ENCODE measurements around the gene MRPS16. TPM values are rescaled to one million over a fixed set of nuclear protein-coding genes. Genes with fewer than 3 reads are reported as not detected.

Gene MRPS16
- total and polyA plus RNA-seq, 9 of the 15 experiments (the other 6 are each of a cell fraction or from before 2014, with no cell fraction given), result 65.0 to 239 (median 146) TPM

GRCh38 chr10:73246646-73247508, 5.6 kb downstream of the MRPS16 start, which contains the start of gene DNAJC9 (continued):
- TF ChIP-seq NEUROD1 (IDR thresholded peaks at IDR 0.05; ENCODE audit: borderline replicate concordance, low read depth, low read length, partially characterized antibody) (peak; percentile 42), ZFP30 (CRISPR knock-in tag; IDR thresholded peaks at IDR 0.05; ENCODE audit: borderline replicate concordance) (no peak), ARID1B (IDR thresholded peaks at IDR 0.05) (peak; percentile 75), FOXM1 (IDR thresholded peaks at IDR 0.05; ENCODE audit: low read depth) (no peak), FOXM1 (CRISPR knock-in tag; IDR thresholded peaks at IDR 0.05; ENCODE audit: low read depth) (peak; percentile 72; the same call in 1 of the 2 replicates), NFIX (CRISPR knock-in tag; IDR thresholded peaks at IDR 0.05; ENCODE audit: low read depth) (no peak), SAFB2 (IDR thresholded peaks at IDR 0.05; ENCODE audit: borderline replicate concordance, low read depth, low read length, severe bottlenecking) (no peak), PTRF (tag; IDR thresholded peaks at IDR 0.05) (no peak), ZNF785 (CRISPR knock-in tag; IDR thresholded peaks at IDR 0.05) (no peak), HIVEP1 (CRISPR knock-in tag; IDR thresholded peaks at IDR 0.05) (0 out of 2 replicates have a peak, but pooled peaks have one; percentile 18), HES1 (IDR thresholded peaks at IDR 0.05; ENCODE audit: low read depth) (no peak), FOXA1 (IDR thresholded peaks at IDR 0.05; ENCODE audit: borderline replicate concordance) (no peak), GTF2B (IDR thresholded peaks at IDR 0.05; ENCODE audit: extremely low read depth, insufficient read length) (no peak), NFATC3 (IDR thresholded peaks at IDR 0.05) (no peak), ZNF232 (CRISPR knock-in tag; IDR thresholded peaks at IDR 0.05) (peak; percentile 89; the same call in 1 of the 2 replicates), SRSF3 (IDR thresholded peaks at IDR 0.05; ENCODE audit: insufficient read depth, low read length) (no peak), ZNF57 (CRISPR knock-in tag; IDR thresholded peaks at IDR 0.05) (no peak), NCOA2 (IDR thresholded peaks at IDR 0.05; ENCODE audit: partially characterized antibody in 2 of 2) (no peak), ATF1 (CRISPR knock-in tag; IDR thresholded peaks at IDR 0.05) (peak; percentile 52; the same call in 1 of the 2 replicates), ATF1 (tag; IDR thresholded peaks at IDR 0.05) (peak; percentile 95), MEIS2 (IDR thresholded peaks at IDR 0.05; ENCODE audit: partially characterized antibody) (peak; percentile 96), CTBP1 (IDR thresholded peaks at IDR 0.05; ENCODE audit: borderline replicate concordance) (peak; percentile 98), GTF3C2 (IDR thresholded peaks at IDR 0.05; ENCODE audit: borderline replicate concordance, extremely low read depth, insufficient read length) (no peak)
- TF ChIP-seq, protein P1, sequence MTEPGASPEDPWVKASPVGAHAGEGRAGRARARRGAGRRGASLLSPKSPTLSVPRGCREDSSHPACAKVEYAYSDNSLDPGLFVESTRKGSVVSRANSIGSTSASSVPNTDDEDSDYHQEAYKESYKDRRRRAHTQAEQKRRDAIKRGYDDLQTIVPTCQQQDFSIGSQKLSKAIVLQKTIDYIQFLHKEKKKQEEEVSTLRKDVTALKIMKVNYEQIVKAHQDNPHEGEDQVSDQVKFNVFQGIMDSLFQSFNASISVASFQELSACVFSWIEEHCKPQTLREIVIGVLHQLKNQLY (CRISPR knock-in tag; conservative IDR thresholded peaks at IDR 0.05), result peak in 1 of 2 experiments; percentile 95; a peak in 1 of 4 replicates
